GM12878 (cell line): ENCODE measurements around the gene TRIM8. TPM values are rescaled to one million over a fixed set of nuclear protein-coding genes. Genes with fewer than 3 reads are reported as not detected.
A peak's percentile ranks its signal among the peaks of the same experiment; 100 is the strongest.

Source experiments
- BHLHE40 ChIP-seq, 2 experiments: fragments of 450-650 bp in 1 of 2; IDR thresholded peaks; 2 replicates each; pipeline ENCODE4 v1.6.1; 2011 to 2017; ENCODE audit warnings: low read depth in 2 of 2, borderline replicate concordance in 1 of 2, improper control_type of control experiment in 1 of 2, low read length in 1 of 2, mild to moderate bottlenecking in 1 of 2
- CBX3 ChIP-seq: fragments of 200-600 bp; sonication (generic); IDR thresholded peaks from 2 replicates; pipeline ENCODE4 v1.6.1; 2016; ENCODE audit warnings: low read depth, borderline replicate concordance
- CREM ChIP-seq: IDR thresholded peaks from 2 replicates; pipeline ENCODE4 v1.6.1; 2014; ENCODE audit warnings: antibody characterized with exemption, low read depth
- FOXM1 ChIP-seq: IDR thresholded peaks from 2 replicates; pipeline ENCODE4 v1.6.1; 2012; ENCODE audit warnings: low read depth, mild to moderate bottlenecking, inconsistent platforms, low read length, moderate library complexity
- MEF2A ChIP-seq: IDR thresholded peaks from 2 replicates; pipeline ENCODE4 v1.6.1; 2011; ENCODE audit warnings: low read depth, mild to moderate bottlenecking, low read length, moderate library complexity; ENCODE audit not compliant: insufficient read depth
- NRF1 ChIP-seq: conservative IDR thresholded peaks from 2 replicates; pipeline ENCODE4 v1.6.1; 2011; ENCODE audit warnings: mild to moderate bottlenecking, low read depth, low read length, improper control_type of control experiment
- PRDM15 ChIP-seq: fragments of 450-650 bp; formaldehyde crosslinking; IDR thresholded peaks from 2 replicates; pipeline ENCODE4 v1.4.0; 2020; ENCODE audit warnings: mild to moderate bottlenecking, moderate library complexity
- TCF3 ChIP-seq: IDR thresholded peaks from 2 replicates; pipeline ENCODE4 v1.6.1; 2012; ENCODE audit warnings: low read depth, mild to moderate bottlenecking, low read length, borderline replicate concordance; ENCODE audit not compliant: insufficient read depth
- YY1 ChIP-seq: IDR thresholded peaks from 2 replicates; pipeline ENCODE4 v1.6.1; 2011; ENCODE audit warnings: low read depth, mild to moderate bottlenecking, low read length
- polyA plus RNA-seq, 11 experiments: library from polyadenylated mRNA; depleted of rRNA in 4 of 11; unstranded in 6 of 11; stranded (reverse) in 5 of 11; fragments of >200 nt; fragmentation: Nextera tagmentation in 4 of 11; fragmentation: Illumina TruSeq in 1 of 11; extraction: Ambion mirVana in 4 of 11; extraction: Trizol in 1 of 11; gene quantifications; 1 replicate in 1 of 11; 2 replicates in 10 of 11; pipeline versions ENCODE4 v1.2.1 to v1.2.3, GENCODE V29; 2011 to 2016; ENCODE audit warnings: inconsistent platforms in 2 of 11, missing spikeins in 2 of 11, low read depth in 1 of 11
- total RNA-seq, 4 experiments: library from RNA; depleted of rRNA in 3 of 4; stranded (reverse); fragments of >200 nt in 3 of 4; fragmentation: Illumina TruSeq in 1 of 4; extraction: Trizol in 1 of 4; gene quantifications; 2 replicates each; pipeline versions ENCODE4 v1.2.1 to v1.2.3, GENCODE V29; 2013 to 2021
- TF ChIP-seq, protein P1 (sequence below): IDR thresholded peaks from 2 replicates; pipeline ENCODE4 v1.6.1; 2011; ENCODE audit warnings: low read depth, mild to moderate bottlenecking, low read length, moderate library complexity, borderline replicate concordance; ENCODE audit errors: extremely low read depth
- TF ChIP-seq, protein P2 (sequence below): IDR thresholded peaks from 2 replicates; pipeline ENCODE4 v1.6.1; 2012; ENCODE audit warnings: low read depth, low read length, improper control_type of control experiment
- TF ChIP-seq, protein P3 (sequence below): fragments of 450-650 bp; IDR thresholded peaks from 2 replicates; pipeline ENCODE4 v1.6.1; 2017; ENCODE audit warnings: antibody characterized with exemption, mild to moderate bottlenecking, moderate library complexity
- TF ChIP-seq, protein P4 (sequence below): IDR thresholded peaks from 2 replicates; pipeline ENCODE4 v1.6.1; 2012; ENCODE audit warnings: mild to moderate bottlenecking, low read depth, low read length

Gene TRIM8
- total and polyA plus RNA-seq, 10 of the 15 experiments (the other 5 are each of a cell fraction or from before 2014, with no cell fraction given) = 7.9 to 53.2 (median 24.6) TPM

DNA sequence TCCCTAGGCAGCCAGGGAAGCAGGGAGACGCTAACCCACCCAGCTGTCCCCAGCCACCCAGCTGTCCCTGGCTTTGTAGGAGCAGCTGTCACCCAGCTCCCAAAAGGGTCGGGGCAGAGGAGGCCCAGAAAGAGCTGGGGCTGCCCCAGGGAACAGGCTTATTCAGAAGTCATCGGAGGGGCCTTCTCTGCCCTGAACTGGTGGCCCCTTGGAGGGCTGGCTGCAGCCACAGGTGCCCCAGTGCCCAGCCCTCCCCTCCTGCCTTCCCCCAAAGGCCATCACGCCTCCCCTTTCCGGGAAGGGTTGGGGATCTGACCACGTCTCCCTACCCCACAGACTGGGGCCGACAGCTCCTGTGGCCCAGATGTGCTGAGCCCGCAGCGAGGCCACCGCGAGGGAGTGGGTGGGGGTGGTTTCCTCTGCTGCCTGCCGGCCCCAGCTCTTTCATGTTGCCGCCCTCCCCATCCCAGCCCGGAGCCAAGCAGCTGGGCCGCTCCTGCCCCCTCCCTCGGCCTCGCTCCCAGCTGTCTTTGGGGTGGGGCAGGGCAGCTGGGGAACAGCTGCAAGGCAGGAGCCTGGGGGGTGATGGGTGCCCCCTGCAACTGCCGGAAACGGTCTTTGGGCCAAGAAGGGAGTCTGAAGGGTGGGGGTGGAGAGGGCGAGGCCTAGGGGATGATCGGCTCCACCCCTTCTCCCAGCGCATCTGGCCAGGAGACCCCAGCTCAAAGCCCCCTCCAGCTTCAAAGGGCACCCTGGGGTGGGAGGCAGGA, 16.8 kb downstream of the TRIM8 start (continued):
- TF ChIP-seq, protein P1, sequence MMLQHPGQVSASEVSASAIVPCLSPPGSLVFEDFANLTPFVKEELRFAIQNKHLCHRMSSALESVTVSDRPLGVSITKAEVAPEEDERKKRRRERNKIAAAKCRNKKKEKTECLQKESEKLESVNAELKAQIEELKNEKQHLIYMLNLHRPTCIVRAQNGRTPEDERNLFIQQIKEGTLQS = no peak
- TF ChIP-seq, protein P2, sequence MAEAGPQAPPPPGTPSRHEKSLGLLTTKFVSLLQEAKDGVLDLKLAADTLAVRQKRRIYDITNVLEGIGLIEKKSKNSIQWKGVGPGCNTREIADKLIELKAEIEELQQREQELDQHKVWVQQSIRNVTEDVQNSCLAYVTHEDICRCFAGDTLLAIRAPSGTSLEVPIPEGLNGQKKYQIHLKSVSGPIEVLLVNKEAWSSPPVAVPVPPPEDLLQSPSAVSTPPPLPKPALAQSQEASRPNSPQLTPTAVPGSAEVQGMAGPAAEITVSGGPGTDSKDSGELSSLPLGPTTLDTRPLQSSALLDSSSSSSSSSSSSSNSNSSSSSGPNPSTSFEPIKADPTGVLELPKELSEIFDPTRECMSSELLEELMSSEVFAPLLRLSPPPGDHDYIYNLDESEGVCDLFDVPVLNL = no peak
- TF ChIP-seq, protein P3, sequence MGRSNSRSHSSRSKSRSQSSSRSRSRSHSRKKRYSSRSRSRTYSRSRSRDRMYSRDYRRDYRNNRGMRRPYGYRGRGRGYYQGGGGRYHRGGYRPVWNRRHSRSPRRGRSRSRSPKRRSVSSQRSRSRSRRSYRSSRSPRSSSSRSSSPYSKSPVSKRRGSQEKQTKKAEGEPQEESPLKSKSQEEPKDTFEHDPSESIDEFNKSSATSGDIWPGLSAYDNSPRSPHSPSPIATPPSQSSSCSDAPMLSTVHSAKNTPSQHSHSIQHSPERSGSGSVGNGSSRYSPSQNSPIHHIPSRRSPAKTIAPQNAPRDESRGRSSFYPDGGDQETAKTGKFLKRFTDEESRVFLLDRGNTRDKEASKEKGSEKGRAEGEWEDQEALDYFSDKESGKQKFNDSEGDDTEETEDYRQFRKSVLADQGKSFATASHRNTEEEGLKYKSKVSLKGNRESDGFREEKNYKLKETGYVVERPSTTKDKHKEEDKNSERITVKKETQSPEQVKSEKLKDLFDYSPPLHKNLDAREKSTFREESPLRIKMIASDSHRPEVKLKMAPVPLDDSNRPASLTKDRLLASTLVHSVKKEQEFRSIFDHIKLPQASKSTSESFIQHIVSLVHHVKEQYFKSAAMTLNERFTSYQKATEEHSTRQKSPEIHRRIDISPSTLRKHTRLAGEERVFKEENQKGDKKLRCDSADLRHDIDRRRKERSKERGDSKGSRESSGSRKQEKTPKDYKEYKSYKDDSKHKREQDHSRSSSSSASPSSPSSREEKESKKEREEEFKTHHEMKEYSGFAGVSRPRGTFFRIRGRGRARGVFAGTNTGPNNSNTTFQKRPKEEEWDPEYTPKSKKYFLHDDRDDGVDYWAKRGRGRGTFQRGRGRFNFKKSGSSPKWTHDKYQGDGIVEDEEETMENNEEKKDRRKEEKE = no peak
- TF ChIP-seq CREM (peak; percentile 74), FOXM1 (peak; percentile 81), MEF2A (no peak), PRDM15 (CRISPR knock-in tag) (no peak), CBX3 (no peak), TCF3 (peak; percentile 100), NRF1 (no peak), BHLHE40 (IDR thresholded peaks at IDR 0.05; ENCODE audit: borderline replicate concordance in 1 of 2, low read depth in 2 of 2, low read length in 1 of 2) (peak; percentile 52 to 73; a peak in 3 of 4 replicates), YY1 (0 out of 2 replicates have a peak, but pooled peaks have one; percentile 28)
- TF ChIP-seq, protein P4, sequence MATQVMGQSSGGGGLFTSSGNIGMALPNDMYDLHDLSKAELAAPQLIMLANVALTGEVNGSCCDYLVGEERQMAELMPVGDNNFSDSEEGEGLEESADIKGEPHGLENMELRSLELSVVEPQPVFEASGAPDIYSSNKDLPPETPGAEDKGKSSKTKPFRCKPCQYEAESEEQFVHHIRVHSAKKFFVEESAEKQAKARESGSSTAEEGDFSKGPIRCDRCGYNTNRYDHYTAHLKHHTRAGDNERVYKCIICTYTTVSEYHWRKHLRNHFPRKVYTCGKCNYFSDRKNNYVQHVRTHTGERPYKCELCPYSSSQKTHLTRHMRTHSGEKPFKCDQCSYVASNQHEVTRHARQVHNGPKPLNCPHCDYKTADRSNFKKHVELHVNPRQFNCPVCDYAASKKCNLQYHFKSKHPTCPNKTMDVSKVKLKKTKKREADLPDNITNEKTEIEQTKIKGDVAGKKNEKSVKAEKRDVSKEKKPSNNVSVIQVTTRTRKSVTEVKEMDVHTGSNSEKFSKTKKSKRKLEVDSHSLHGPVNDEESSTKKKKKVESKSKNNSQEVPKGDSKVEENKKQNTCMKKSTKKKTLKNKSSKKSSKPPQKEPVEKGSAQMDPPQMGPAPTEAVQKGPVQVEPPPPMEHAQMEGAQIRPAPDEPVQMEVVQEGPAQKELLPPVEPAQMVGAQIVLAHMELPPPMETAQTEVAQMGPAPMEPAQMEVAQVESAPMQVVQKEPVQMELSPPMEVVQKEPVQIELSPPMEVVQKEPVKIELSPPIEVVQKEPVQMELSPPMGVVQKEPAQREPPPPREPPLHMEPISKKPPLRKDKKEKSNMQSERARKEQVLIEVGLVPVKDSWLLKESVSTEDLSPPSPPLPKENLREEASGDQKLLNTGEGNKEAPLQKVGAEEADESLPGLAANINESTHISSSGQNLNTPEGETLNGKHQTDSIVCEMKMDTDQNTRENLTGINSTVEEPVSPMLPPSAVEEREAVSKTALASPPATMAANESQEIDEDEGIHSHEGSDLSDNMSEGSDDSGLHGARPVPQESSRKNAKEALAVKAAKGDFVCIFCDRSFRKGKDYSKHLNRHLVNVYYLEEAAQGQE = no peak
